ENCODE results near the gene PTPRB.

PTPRB gene

GRCh38 chr12:70637303-70638085, at the start of gene PTPRB:
Gene PTPRB, minus strand, starts transcription at chr12:70637429. Its CDS starts 34 bp downstream, at chr12:70637395.
- DNase-seq (ENCODE audit: low spot score) = no peak

DNA sequence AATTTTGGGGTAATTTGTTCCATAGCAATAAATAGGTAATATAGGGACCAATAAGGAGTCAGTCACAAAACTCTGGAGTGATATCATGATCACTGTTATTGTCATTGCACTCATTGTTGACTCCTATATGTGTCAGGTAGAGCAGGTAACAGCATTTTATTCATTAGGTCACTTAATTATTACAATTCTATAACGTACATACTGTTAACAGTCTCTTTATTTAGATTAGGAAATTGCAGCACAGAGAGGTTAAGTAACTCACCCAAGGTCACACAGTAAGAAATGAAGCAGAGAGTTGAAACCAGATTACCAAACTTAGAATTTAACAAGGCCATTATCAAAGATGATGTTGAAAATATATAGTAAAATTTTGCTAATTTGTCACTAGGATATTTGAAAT, 49.7 kb upstream of the PTPRB start:
- DNase-seq (ENCODE audit: low spot score) = no peak

- no peak for DNase-seq (ENCODE audit: low spot score)
Measured at GRCh38 chr12:70686299-70686698, 49.1 kb upstream of the PTPRB start.

DNA sequence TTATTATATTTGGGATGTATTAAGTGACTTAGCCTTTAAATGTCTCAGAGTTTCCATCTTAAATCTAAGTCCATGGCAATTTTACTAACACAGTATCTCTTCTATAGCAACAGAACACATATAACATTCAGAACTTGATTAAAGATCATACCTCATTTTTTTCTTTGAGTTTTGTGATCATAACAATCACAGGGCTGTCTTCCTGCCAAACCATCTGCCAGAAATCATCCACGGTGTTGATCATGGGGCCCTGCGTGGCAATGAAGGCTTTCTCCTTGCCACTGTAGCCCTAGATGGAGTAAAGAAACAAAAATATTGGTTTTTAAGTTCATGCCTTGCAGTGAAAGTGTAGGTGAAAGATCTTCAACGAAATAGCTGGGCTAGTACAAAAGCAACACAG, 46.7 kb upstream of the PTPRB start:
- no peak for DNase-seq (ENCODE audit: low spot score)

GRCh38 chr12:70671698-70672097, 34.5 kb upstream of the PTPRB start:
- no peak for DNase-seq (ENCODE audit: low spot score)

DNA sequence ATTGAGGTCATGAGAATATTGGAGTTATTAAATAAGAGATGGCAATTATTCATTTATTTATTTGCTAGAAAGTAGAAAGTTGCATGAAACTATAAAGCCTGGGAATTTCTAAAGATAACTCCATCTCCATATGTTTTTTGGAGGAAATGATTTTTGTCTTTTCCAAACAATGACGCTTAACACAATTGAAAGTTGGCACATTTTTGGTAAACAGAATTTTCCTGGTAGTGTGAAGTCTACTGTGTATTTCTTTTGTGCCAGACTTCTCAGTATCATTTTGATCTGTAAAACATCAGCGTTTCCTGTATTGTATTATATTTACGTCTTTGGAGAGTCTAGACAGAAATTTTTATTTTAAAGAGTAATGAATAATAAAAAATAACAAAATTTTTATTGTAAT, 33.7 kb upstream of the PTPRB start:
- DNase-seq (ENCODE audit: low spot score) = no peak

GRCh38 chr12:70667253-70667652, 30.0 kb upstream of the PTPRB start:
- no peak for DNase-seq (ENCODE audit: low spot score)

DNA sequence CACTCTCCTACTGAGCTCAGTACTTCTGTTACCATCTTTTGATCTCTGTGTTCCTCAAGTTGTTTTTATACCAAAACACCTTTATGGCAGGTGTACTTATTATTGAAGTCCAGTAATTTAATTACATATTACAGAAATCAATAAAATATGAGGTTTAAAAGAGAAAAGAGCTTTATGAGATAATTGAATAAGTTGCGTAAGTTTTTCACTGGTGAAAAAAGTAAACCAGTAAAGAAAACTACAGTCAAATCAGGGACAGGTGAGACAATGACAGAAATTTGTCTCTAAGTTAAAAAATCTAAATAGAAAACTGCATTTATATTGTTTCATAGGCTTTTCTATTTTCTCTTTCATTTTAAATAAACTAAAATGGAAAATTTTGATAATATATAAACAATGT, 29.1 kb upstream of the PTPRB start:
- no peak for DNase-seq (ENCODE audit: low spot score)

DNA sequence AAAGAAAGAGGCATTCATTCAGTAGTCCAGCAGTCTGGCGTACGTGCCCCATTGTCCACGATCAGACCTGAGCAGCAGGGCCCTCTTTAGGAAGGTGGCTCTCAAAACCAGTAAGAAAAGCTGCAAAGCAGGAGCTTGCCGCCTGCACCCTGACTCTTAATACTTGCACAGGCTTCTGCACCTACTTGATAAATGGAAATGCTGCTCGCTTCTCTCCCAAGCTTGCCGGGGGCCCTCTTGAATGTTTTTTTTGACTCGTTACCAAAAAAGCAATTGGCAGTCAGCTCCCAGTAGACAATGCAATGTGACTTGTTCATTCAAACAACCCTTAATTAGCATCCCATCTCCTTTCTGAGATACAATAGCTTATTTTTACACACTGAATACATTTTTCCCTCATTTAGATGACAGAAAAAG, 27.2 kb upstream of the PTPRB start:
- DNase-seq (ENCODE audit: low spot score) = no peak

DNA sequence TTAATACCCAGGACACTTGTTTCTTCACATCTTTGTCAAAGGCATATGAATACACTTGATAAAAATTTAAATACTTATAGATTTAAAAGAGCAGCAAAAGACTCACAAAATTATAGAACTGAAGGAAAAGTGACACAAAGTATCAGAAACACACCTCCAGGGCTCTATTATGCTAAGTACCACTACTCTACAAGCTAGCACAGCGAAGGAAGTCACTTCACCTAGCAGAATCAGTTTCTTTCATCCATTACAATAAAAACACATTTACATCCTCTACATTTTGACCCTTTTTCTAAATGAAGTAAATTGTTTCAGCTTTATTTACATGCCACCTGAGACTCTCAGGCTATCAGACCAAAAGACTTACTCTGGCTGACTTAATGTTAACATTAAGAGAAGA, 26.6 kb upstream of the PTPRB start:
- DNase-seq (ENCODE audit: low spot score) = no peak

GRCh38 chr12:70661466-70662161, 24.4 kb upstream of the PTPRB start:
- no peak for DNase-seq (ENCODE audit: low spot score)

- no peak for DNase-seq (ENCODE audit: low spot score)
Measured at GRCh38 chr12:70660620-70661219, 23.5 kb upstream of the PTPRB start.

DNA sequence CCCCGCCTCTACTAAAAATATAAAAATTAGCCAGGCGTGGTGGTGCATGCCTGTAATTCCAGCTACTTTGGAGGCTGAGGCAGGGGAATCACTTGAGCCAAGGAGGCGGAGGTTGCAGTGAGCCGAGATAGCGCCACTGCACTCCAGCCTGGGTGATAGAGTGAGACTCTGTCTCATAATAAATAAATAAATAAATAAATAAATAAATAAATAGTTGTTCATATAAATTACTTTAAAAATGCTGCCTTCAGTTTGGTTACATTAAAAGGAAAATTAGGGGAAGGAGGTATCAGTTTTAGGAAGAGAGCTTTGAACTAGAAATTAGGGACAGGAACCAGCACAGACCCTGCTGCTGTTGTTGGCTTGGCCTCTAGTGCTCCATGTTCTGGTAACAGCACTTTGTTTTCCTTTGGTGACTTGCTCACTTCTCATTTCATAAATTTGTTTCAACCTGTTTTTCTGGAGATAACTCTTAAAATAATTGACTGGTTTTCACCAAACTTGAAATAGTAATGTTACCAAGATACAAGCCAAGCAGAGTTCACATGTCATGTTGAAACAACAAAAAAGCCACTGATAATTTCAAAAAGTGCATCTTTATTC, 22.9 kb upstream of the PTPRB start:
- DNase-seq (ENCODE audit: low spot score) = no peak

GRCh38 chr12:70659077-70659606, 21.9 kb upstream of the PTPRB start:
- DNase-seq (ENCODE audit: low spot score) = no peak

DNA sequence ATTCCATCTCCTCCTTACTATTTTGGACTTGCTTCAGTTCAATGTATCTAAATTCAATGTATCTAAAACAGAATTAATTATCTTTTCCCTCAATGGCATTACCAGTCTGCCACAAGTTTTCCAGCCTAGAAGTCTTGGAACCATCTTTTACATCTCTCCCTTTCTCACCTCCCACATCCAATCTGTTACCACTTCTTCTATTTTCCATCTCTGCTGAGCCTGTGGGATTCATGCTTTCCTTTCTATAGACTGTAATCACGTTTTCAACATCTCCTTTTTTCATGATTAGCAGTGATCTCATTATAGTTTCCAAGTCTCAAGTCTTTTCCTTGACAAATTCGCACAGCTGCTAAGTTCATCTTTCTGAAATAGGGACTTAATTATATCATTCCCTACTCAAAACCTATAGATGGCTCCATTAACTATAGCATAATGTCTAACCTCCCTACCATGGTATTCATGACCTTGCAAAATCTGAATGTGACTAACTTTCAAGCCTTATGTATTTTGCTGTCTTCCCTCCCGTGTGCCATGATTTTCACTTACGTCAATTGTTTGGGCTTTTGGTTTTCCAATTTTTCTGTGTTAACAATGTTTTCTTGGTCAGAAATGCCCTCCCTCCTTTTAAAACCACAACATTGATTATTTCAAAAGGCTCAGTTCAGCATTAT, 20.5 kb upstream of the PTPRB start:
- DNase-seq (ENCODE audit: low spot score) = no peak

- no peak for DNase-seq (ENCODE audit: low spot score)
Measured at GRCh38 chr12:70652451-70652850, 15.2 kb upstream of the PTPRB start.

DNA sequence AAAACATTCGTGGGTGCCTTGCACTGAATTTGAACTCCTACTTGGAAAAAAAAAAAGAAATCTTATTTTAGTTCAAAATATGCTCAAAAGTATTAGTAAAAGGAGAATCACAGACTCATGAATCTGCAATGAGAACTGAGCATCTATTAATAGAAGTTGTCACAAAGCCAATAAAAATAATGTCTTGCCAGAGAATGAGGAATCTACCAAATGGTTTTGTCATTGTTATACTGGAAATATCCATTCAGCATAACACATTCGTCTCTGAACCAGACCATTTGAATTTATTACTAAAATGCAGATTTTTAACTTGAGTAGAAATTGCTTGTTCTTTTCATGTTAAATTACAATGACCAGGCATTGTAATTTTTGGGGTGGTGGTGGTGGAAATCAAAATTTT, 11.6 kb upstream of the PTPRB start:
- no peak for DNase-seq (ENCODE audit: low spot score)

- DNase-seq (ENCODE audit: low spot score) = no peak
Measured at GRCh38 chr12:70648191-70648590, 11.0 kb upstream of the PTPRB start.

GRCh38 chr12:70646850-70647249, 9.6 kb upstream of the PTPRB start:
- no peak for DNase-seq (ENCODE audit: low spot score)

DNA sequence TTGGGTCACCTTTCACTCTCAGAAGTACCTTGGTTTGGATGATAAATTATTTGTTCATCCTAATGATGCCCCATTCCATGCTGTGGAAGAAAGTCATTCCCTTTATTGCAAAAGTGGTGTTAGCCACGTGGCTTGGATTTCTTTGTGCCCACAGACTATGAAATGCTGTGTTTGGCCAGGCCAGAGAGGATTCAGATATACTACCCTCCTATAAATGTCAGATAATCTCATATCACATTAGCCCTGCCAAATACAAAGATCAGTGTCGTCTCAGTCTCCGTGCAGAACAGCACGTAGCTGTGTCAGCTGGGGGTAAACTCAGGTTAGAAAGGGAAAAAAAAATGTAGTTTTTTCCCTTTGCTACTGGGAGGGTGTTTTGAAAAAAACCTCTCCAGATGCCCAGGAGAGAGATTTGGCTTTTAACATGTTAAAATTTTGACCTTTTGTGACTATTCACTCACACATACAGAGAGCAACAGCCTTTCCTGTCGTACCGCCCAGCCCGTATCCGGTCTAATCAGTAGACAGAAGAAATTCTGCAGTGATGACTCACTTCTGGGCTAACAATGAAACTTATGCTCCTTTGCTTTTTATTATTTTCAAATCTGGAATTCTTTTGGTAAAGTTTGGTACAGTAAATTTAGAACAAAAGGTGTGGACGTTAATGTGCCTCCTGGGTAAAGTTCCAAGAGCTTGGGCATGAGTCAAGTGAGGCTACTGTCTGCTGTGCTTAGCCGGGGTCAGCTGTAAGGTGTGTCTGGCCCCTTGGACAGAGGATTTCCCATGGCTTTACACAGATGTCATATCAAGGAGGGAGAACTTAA, 8.5 kb upstream of the PTPRB start:
- DNase-seq (ENCODE audit: low spot score) = peak; percentile 37

GRCh38 chr12:70644861-70645260, 7.6 kb upstream of the PTPRB start:
- no peak for DNase-seq (ENCODE audit: low spot score)
